Measurements from ENCODE around the gene TEKT5.

The TEKT5 gene

GRCh38 chr16:10729104-10730048, 34.6 kb upstream of the TEKT5 start:
- Histone ChIP-seq H3K27me3 (ENCODE audit: low read length) (no peaks in the 10 kb centered on the region), H3K4me3 (ENCODE audit: insufficient read depth, low read length, poor library complexity, severe bottlenecking) (no peak overlapping the region), H3K9me2 (replicated peaks; ENCODE audit: insufficient read depth, low read length) (no peaks in the 10 kb centered on the region), H4K20me1 (ENCODE audit: low read depth, low read length) (no peaks in the 10 kb centered on the region), H3F3A (ENCODE audit: insufficient read depth) (no peaks in the 10 kb centered on the region), H2AFZ (ENCODE audit: low read depth, low read length, severe bottlenecking) (no peak overlapping the region), H3K4me2 (ENCODE audit: low read depth, low read length, poor library complexity, severe bottlenecking) (no peak overlapping the region), H3K9ac (ENCODE audit: low read length) (no peak overlapping the region), H3K79me2 (ENCODE audit: insufficient read depth, low read length) (no peaks in the 10 kb centered on the region), H3K36me3 (ENCODE audit: low read length) (no peaks in the 10 kb centered on the region), H3K27ac (ENCODE audit: low read depth, low read length) (no peak overlapping the region), H3K9me3 (ENCODE audit: insufficient read depth, low read length) (no peaks in the 10 kb centered on the region)
- TF ChIP-seq CTCF (IDR thresholded peaks at IDR 0.05; ENCODE audit: insufficient read depth, low read length, poor library complexity, severe bottlenecking) = no peak
- TF ChIP-seq EZH2phosphoT487 (conservative IDR thresholded peaks at IDR 0.05; ENCODE audit: low read length) = no peak

GRCh38 chr16:10728003-10728887, 33.5 kb upstream of the TEKT5 start:
- no peaks in the 10 kb centered on the region for H3K27me3 ChIP-seq (ENCODE audit: low read length)
- H3K4me2 ChIP-seq (ENCODE audit: low read depth, low read length, poor library complexity, severe bottlenecking) = no peak overlapping the region
- no peaks in the 10 kb centered on the region for H3K79me2 ChIP-seq (ENCODE audit: insufficient read depth, low read length)
- TF ChIP-seq EZH2phosphoT487 (conservative IDR thresholded peaks at IDR 0.05; ENCODE audit: low read length) (no peak), CTCF (IDR thresholded peaks at IDR 0.05; ENCODE audit: insufficient read depth, low read length, poor library complexity, severe bottlenecking) (no peak)
- no peak overlapping the region for H3K4me3 ChIP-seq (ENCODE audit: insufficient read depth, low read length, poor library complexity, severe bottlenecking)
- H2AFZ ChIP-seq (ENCODE audit: low read depth, low read length, severe bottlenecking) = no peak overlapping the region
- H3F3A ChIP-seq (ENCODE audit: insufficient read depth) = no peaks in the 10 kb centered on the region
- no peak overlapping the region for H3K27ac ChIP-seq (ENCODE audit: low read depth, low read length)
- H3K9me3 ChIP-seq (ENCODE audit: insufficient read depth, low read length) = no peaks in the 10 kb centered on the region
- H3K9me2 ChIP-seq (replicated peaks; ENCODE audit: insufficient read depth, low read length) = no peaks in the 10 kb centered on the region
- no peaks in the 10 kb centered on the region for H3K36me3 ChIP-seq (ENCODE audit: low read length)
- no peaks in the 10 kb centered on the region for H4K20me1 ChIP-seq (ENCODE audit: low read depth, low read length)
- H3K9ac ChIP-seq (ENCODE audit: low read length) = no peak overlapping the region

GRCh38 chr16:10708969-10709368, 14.2 kb upstream of the TEKT5 start:
- Histone ChIP-seq H3K27ac (ENCODE audit: low read depth, low read length) (no peak overlapping the region), H3K36me3 (ENCODE audit: low read length) (no peaks in the 10 kb centered on the region), H4K20me1 (ENCODE audit: low read depth, low read length) (no peaks in the 10 kb centered on the region), H3K4me2 (ENCODE audit: low read depth, low read length, poor library complexity, severe bottlenecking) (no peak overlapping the region), H3K9me3 (ENCODE audit: insufficient read depth, low read length) (no peaks in the 10 kb centered on the region; the same call in 1 of the 2 replicates), H3K4me3 (ENCODE audit: insufficient read depth, low read length, poor library complexity, severe bottlenecking) (no peak overlapping the region), H3K9me2 (replicated peaks; ENCODE audit: insufficient read depth, low read length) (no peaks in the 10 kb centered on the region), H3K27me3 (ENCODE audit: low read length) (no peaks in the 10 kb centered on the region), H2AFZ (ENCODE audit: low read depth, low read length, severe bottlenecking) (no peak overlapping the region), H3K79me2 (ENCODE audit: insufficient read depth, low read length) (no peaks in the 10 kb centered on the region), H3F3A (ENCODE audit: insufficient read depth) (no peaks in the 10 kb centered on the region), H3K9ac (ENCODE audit: low read length) (no peak overlapping the region)
- TF ChIP-seq CTCF (IDR thresholded peaks at IDR 0.05; ENCODE audit: insufficient read depth, low read length, poor library complexity, severe bottlenecking) (no peak), EZH2phosphoT487 (conservative IDR thresholded peaks at IDR 0.05; ENCODE audit: low read length) (no peak)

Measured in SU-DHL-6 (cell line).